Measurements from ENCODE around the gene SRSF2.

- TF ChIP-seq, protein P1, sequence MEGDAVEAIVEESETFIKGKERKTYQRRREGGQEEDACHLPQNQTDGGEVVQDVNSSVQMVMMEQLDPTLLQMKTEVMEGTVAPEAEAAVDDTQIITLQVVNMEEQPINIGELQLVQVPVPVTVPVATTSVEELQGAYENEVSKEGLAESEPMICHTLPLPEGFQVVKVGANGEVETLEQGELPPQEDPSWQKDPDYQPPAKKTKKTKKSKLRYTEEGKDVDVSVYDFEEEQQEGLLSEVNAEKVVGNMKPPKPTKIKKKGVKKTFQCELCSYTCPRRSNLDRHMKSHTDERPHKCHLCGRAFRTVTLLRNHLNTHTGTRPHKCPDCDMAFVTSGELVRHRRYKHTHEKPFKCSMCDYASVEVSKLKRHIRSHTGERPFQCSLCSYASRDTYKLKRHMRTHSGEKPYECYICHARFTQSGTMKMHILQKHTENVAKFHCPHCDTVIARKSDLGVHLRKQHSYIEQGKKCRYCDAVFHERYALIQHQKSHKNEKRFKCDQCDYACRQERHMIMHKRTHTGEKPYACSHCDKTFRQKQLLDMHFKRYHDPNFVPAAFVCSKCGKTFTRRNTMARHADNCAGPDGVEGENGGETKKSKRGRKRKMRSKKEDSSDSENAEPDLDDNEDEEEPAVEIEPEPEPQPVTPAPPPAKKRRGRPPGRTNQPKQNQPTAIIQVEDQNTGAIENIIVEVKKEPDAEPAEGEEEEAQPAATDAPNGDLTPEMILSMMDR (IDR thresholded peaks at IDR 0.05) = no peak
- no peak for TF ChIP-seq POLR2A (IDR thresholded peaks at IDR 0.05)
- no peak for TF ChIP-seq POLR2AphosphoS5 (IDR thresholded peaks at IDR 0.05)
- TF ChIP-seq EP300 (IDR thresholded peaks at IDR 0.05) = no peak
Measured at GRCh38 chr17:76684756-76685155, 52.4 kb downstream of the SRSF2 start.

Data from stomach (tissue), 4 donors.